ENCODE measurements around the gene ASB7.
A peak's percentile ranks its signal among the peaks of the same experiment; 100 is the strongest.

ASB7 gene, protein sequence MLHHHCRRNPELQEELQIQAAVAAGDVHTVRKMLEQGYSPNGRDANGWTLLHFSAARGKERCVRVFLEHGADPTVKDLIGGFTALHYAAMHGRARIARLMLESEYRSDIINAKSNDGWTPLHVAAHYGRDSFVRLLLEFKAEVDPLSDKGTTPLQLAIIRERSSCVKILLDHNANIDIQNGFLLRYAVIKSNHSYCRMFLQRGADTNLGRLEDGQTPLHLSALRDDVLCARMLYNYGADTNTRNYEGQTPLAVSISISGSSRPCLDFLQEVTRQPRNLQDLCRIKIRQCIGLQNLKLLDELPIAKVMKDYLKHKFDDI

GRCh38 chr15:100602064-100602822, at the start of gene ASB7, which contains the start of gene LINS1:
Gene ASB7, plus strand, starts transcription at chr15:100602589. Its CDS starts 9,628 bp downstream, at chr15:100612217.
Gene LINS1, minus strand, starts transcription at chr15:100602184. Its CDS starts 21,342 bp downstream, at chr15:100580842.
- H3K4me1 ChIP-seq (ENCODE audit: insufficient read depth, low read length): peaks cover 3% of the 10 kb centered on the region; the same call in 1 of the 2 replicates
- H3K36me3 ChIP-seq (ENCODE audit: insufficient read depth, low read length): no peaks in the 10 kb centered on the region

DNA sequence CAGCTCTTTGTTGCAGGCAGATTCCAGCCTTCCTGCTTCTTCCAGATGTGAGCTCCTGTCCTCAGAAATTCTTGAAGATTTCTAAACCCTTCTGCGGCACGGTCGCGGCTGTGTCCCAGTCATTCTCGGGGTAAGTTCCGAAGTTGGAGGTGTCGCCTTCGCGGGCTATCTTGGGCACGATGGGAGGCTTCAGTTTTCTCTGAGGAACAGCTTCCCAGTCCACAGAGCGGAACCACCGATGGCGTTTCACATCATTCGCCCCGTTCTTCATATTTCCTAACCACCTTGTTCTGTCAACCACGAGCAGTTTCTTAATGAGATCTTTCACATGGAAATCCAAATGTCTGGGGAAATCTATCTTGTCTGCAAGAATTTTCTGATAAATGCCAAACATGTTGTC, 48.9 kb upstream of the ASB7 start:
- H3K9ac ChIP-seq (ENCODE audit: low read depth, low read length): no peak overlapping the region
- no peaks in the 10 kb centered on the region for H3K4me1 ChIP-seq (ENCODE audit: insufficient read depth, low read length)
- H3K36me3 ChIP-seq (ENCODE audit: insufficient read depth, low read length): no peaks in the 10 kb centered on the region
- H3K9me3 ChIP-seq (ENCODE audit: control insufficient read depth, insufficient read depth, low read length): no peaks in the 10 kb centered on the region

More at GRCh38 chr15:100602064-100602822, at the start of gene ASB7, which contains the start of gene LINS1:
- H3K9me3 ChIP-seq (ENCODE audit: control insufficient read depth, insufficient read depth, low read length): no peaks in the 10 kb centered on the region
- H3K9ac ChIP-seq (ENCODE audit: low read depth, low read length): peak within 1 kb of the TSS; percentile 98

DNA sequence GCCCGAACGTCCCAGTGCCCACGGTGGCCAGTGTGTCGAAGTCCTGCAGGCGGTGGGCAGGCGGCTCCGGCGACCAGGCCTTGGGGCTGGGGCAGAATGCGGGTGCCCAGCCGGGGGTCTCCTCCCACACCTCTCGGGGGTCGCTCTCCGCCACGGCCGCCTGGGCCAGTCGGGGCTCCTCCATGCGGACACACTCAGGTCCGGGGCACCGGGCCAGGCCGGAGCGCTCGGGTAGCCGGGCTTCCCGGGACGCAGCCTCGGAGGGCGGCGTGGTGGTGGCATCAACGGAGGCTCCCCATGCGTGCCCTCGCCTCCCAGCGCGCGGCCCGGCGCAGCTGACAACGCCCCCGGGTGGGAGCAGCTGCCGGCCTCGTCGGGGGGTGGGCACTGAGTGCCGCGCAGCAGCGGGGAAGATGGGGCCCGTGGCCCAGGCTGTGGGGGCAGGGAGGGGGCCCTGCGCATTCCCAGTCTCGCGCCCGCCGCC, 43.6 kb upstream of the ASB7 start:
- Histone ChIP-seq H3K36me3 (ENCODE audit: insufficient read depth, low read length) (no peaks in the 10 kb centered on the region; the same call in 1 of the 2 replicates), H3K9ac (ENCODE audit: low read depth, low read length) (no peak overlapping the region), H3K4me1 (ENCODE audit: insufficient read depth, low read length) (no peaks in the 10 kb centered on the region), H3K9me3 (ENCODE audit: control insufficient read depth, insufficient read depth, low read length) (no peaks in the 10 kb centered on the region; the same call in 1 of the 2 replicates)

DNA sequence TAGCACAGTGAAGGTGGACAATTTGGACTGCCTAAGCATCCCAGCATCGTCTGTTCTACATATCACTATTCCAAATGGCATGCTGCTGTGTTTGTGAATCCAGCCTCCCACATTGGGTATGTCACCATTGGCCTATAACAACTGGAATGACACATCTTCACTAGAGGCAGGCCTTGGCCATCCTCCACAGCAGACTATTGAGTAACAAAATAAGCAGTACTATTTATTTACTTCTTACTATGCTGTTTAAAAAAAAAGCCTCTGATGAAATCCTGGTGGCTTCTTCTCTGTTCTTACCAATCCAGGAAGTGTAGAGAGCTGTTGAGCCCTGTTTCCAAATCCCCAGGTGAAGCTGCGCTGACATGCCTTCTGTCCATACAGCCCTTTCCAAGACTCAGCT, 43.1 kb upstream of the ASB7 start:
- H3K36me3 ChIP-seq (ENCODE audit: insufficient read depth, low read length): no peaks in the 10 kb centered on the region; the same call in 1 of the 2 replicates
- H3K9ac ChIP-seq (ENCODE audit: low read depth, low read length): no peak overlapping the region
- H3K9me3 ChIP-seq (ENCODE audit: control insufficient read depth, insufficient read depth, low read length): no peaks in the 10 kb centered on the region; the same call in 1 of the 2 replicates
- H3K4me1 ChIP-seq (ENCODE audit: insufficient read depth, low read length): no peaks in the 10 kb centered on the region

- Histone ChIP-seq H3K36me3 (ENCODE audit: insufficient read depth, low read length) (no peaks in the 10 kb centered on the region; the same call in 1 of the 2 replicates), H3K9me3 (ENCODE audit: control insufficient read depth, insufficient read depth, low read length) (no peaks in the 10 kb centered on the region; the same call in 1 of the 2 replicates), H3K4me1 (ENCODE audit: insufficient read depth, low read length) (no peaks in the 10 kb centered on the region), H3K9ac (ENCODE audit: low read depth, low read length) (no peak overlapping the region)
Observed at GRCh38 chr15:100560323-100560722, 42.1 kb upstream of the ASB7 start.

GRCh38 chr15:100565591-100565990, 36.8 kb upstream of the ASB7 start:
- Histone ChIP-seq H3K9ac (ENCODE audit: low read depth, low read length) (no peak overlapping the region), H3K4me1 (ENCODE audit: insufficient read depth, low read length) (no peaks in the 10 kb centered on the region), H3K9me3 (ENCODE audit: control insufficient read depth, insufficient read depth, low read length) (no peaks in the 10 kb centered on the region; the same call in 1 of the 2 replicates), H3K36me3 (ENCODE audit: insufficient read depth, low read length) (no peaks in the 10 kb centered on the region; the same call in none of the 2 replicates)

- no peak overlapping the region for H3K9ac ChIP-seq (ENCODE audit: low read depth, low read length)
- no peaks in the 10 kb centered on the region; the same call in none of the 2 replicates for H3K36me3 ChIP-seq (ENCODE audit: insufficient read depth, low read length)
- H3K4me1 ChIP-seq (ENCODE audit: insufficient read depth, low read length): no peaks in the 10 kb centered on the region
- H3K9me3 ChIP-seq (ENCODE audit: control insufficient read depth, insufficient read depth, low read length): no peaks in the 10 kb centered on the region
Observed at GRCh38 chr15:100566850-100567628, 35.4 kb upstream of the ASB7 start.

DNA sequence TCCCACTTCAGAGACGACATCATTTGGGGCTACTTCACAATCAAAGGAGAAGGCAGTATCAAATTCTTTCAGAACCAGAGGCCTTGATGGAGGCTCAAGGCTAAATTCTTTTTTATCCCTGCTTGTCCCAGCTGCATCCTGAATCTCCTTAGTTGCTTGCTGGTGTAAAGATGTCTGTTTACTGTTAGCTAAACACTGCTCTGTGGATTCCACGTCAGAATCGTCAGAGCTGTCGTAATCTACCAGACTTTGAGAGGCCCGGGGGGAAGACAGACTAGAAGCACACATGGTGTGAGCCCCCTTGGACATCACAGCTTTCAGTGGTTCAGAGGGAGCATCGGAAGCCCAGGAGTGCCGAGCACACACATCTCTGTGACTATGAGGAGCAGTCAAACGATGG, 33.0 kb upstream of the ASB7 start:
- H3K36me3 ChIP-seq (ENCODE audit: insufficient read depth, low read length): peaks cover 2% of the 10 kb centered on the region; the same call in 1 of the 2 replicates
- no peaks in the 10 kb centered on the region for H3K9me3 ChIP-seq (ENCODE audit: control insufficient read depth, insufficient read depth, low read length)
- no peaks in the 10 kb centered on the region for H3K4me1 ChIP-seq (ENCODE audit: insufficient read depth, low read length)
- no peak overlapping the region for H3K9ac ChIP-seq (ENCODE audit: low read depth, low read length)

GRCh38 chr15:100570275-100570674, 32.1 kb upstream of the ASB7 start:
- Histone ChIP-seq H3K4me1 (ENCODE audit: insufficient read depth, low read length) (no peaks in the 10 kb centered on the region), H3K9ac (ENCODE audit: low read depth, low read length) (no peak overlapping the region), H3K9me3 (ENCODE audit: control insufficient read depth, insufficient read depth, low read length) (no peaks in the 10 kb centered on the region), H3K36me3 (ENCODE audit: insufficient read depth, low read length) (peaks cover 2% of the 10 kb centered on the region; the same call in 1 of the 2 replicates)

GRCh38 chr15:100570735-100571313, 31.6 kb upstream of the ASB7 start:
- Histone ChIP-seq H3K9me3 (ENCODE audit: control insufficient read depth, insufficient read depth, low read length) (no peaks in the 10 kb centered on the region), H3K4me1 (ENCODE audit: insufficient read depth, low read length) (no peaks in the 10 kb centered on the region), H3K9ac (ENCODE audit: low read depth, low read length) (no peak overlapping the region), H3K36me3 (ENCODE audit: insufficient read depth, low read length) (peaks cover 2% of the 10 kb centered on the region; the same call in 1 of the 2 replicates)

GRCh38 chr15:100571592-100572167, 30.7 kb upstream of the ASB7 start:
- no peak overlapping the region for H3K9ac ChIP-seq (ENCODE audit: low read depth, low read length)
- no peaks in the 10 kb centered on the region for H3K9me3 ChIP-seq (ENCODE audit: control insufficient read depth, insufficient read depth, low read length)
- H3K36me3 ChIP-seq (ENCODE audit: insufficient read depth, low read length): peaks cover 2% of the 10 kb centered on the region; the same call in 1 of the 2 replicates
- no peaks in the 10 kb centered on the region for H3K4me1 ChIP-seq (ENCODE audit: insufficient read depth, low read length)

- no peak overlapping the region for H3K9ac ChIP-seq (ENCODE audit: low read depth, low read length)
- H3K9me3 ChIP-seq (ENCODE audit: control insufficient read depth, insufficient read depth, low read length): no peaks in the 10 kb centered on the region
- no peaks in the 10 kb centered on the region for H3K4me1 ChIP-seq (ENCODE audit: insufficient read depth, low read length)
- peaks cover 2% of the 10 kb centered on the region; the same call in 1 of the 2 replicates for H3K36me3 ChIP-seq (ENCODE audit: insufficient read depth, low read length)
Observed at GRCh38 chr15:100572362-100572983, 29.9 kb upstream of the ASB7 start.

- Histone ChIP-seq H3K9me3 (ENCODE audit: control insufficient read depth, insufficient read depth, low read length) (no peaks in the 10 kb centered on the region), H3K4me1 (ENCODE audit: insufficient read depth, low read length) (no peaks in the 10 kb centered on the region), H3K9ac (ENCODE audit: low read depth, low read length) (no peak overlapping the region), H3K36me3 (ENCODE audit: insufficient read depth, low read length) (peaks cover 2% of the 10 kb centered on the region; the same call in 1 of the 2 replicates)
Observed at GRCh38 chr15:100573526-100573925, 28.9 kb upstream of the ASB7 start.
